PC-3 (cell line): ENCODE results near the gene HTRA2. TPM values are rescaled to one million over a fixed set of nuclear protein-coding genes. Genes with fewer than 3 reads are reported as not detected.

Source experiments
- ATAC-seq: fragments of 200-7000 bp; cut with Tn5 transposase; 2 replicates; pipeline ENCODE4 v1.9.1; 2020; ENCODE audit warnings: mild to moderate bottlenecking, moderate library complexity
- BruUV-seq: library from RNA; stranded (reverse); fragments of 400-500 nt; replicated peaks from 2 replicates; lab custom pipeline; 2021; lab: Mats Ljungman, UMichigan
- CTCF ChIA-PET: fragments of 300-600 bp; sonication (Branson Sonifier 250); formaldehyde crosslinking; loops from one replicate; lab custom pipeline; 2022; ENCODE audit warnings: antibody characterized with exemption; lab: Charles Lee
- POLR2A ChIA-PET: fragments of 300-600 bp; sonication (Branson Sonifier 250); formaldehyde crosslinking; loops from one replicate; lab custom pipeline; 2022; ENCODE audit warnings: antibody characterized with exemption; ENCODE audit not compliant: unreplicated experiment; lab: Charles Lee
- DNase-seq: peaks from one replicate; pipeline ENCODE4 v3.0.0-alpha.2; 2015
- H2AFZ ChIP-seq: fragments of 300-600 bp; sonication (generic); 2 replicates; pipeline ENCODE4 v1.6.0; 2016; ENCODE audit warnings: antibody characterized with exemption, low read length
- H3F3A ChIP-seq: fragments of 300-600 bp; sonication (generic); one replicate; pipeline ENCODE4 v1.6.0; 2017; ENCODE audit warnings: antibody characterized with exemption, low read length, control low read depth, mild to moderate bottlenecking; ENCODE audit not compliant: unreplicated experiment
- H3K27ac ChIP-seq: fragments of 300-600 bp; sonication (generic); 2 replicates; pipeline ENCODE4 v1.5.1; 2016; ENCODE audit warnings: mild to moderate bottlenecking, low read length
- H3K27me3 ChIP-seq: fragments of 300-600 bp; sonication (generic); 2 replicates; pipeline ENCODE4 v1.6.1; 2016; ENCODE audit warnings: low read length, mixed read lengths
- H3K36me3 ChIP-seq: fragments of 300-600 bp; sonication (generic); 2 replicates; pipeline ENCODE4 v1.6.1; 2016; ENCODE audit warnings: low read depth, mixed run types, low read length, mixed read lengths
- H3K4me1 ChIP-seq: fragments of 300-600 bp; sonication (generic); 2 replicates; pipeline ENCODE4 v1.5.1; 2016; ENCODE audit warnings: low read length; ENCODE audit not compliant: insufficient read depth
- H3K4me2 ChIP-seq: fragments of 300-600 bp; sonication (generic); 2 replicates; pipeline ENCODE4 v1.6.0; 2016; ENCODE audit warnings: low read length
- H3K4me3 ChIP-seq: fragments of 300-600 bp; sonication (generic); 2 replicates; pipeline ENCODE4 v1.5.1; 2016; ENCODE audit warnings: mild to moderate bottlenecking, low read length, mixed read lengths
- H3K79me2 ChIP-seq: fragments of 300-600 bp; sonication (generic); 2 replicates; pipeline ENCODE4 v1.6.1; 2017; ENCODE audit warnings: low read length, mixed read lengths
- H3K9ac ChIP-seq: fragments of 300-600 bp; sonication (generic); 2 replicates; pipeline ENCODE4 v1.6.0; 2016; ENCODE audit warnings: mild to moderate bottlenecking, low read length
- H3K9me2 ChIP-seq: fragments of 300-600 bp; sonication (generic); replicated peaks from 2 replicates; pipeline ENCODE4 v1.6.1; 2016; ENCODE audit warnings: mixed run types, low read length, mixed read lengths
- H3K9me3 ChIP-seq: fragments of 300-600 bp; sonication (generic); 2 replicates; pipeline ENCODE4 v1.6.1; 2016; ENCODE audit warnings: low read length, mixed read lengths
- H4K20me1 ChIP-seq: fragments of 300-600 bp; sonication (generic); 2 replicates; pipeline ENCODE4 v1.6.1; 2016; ENCODE audit warnings: low read length, mixed read lengths
- EZH2 ChIP-seq: fragments of 300-600 bp; sonication (generic); IDR thresholded peaks from one replicate; pipeline ENCODE4 v1.6.1; 2017; ENCODE audit warnings: antibody characterized with exemption, mild to moderate bottlenecking, low read length; ENCODE audit not compliant: unreplicated experiment
- EZH2phosphoT487 ChIP-seq: fragments of 300-600 bp; sonication (generic); IDR thresholded peaks from 2 replicates; pipeline ENCODE4 v1.6.1; 2018; ENCODE audit warnings: mild to moderate bottlenecking, antibody characterized with exemption, low read length, borderline replicate concordance
- intact Hi-C: fragments of 100-400 bp; cut with micrococcal nuclease; formaldehyde crosslinking; loops from 2 replicates; pipeline ENCODE4 v1.9.0; 2023
- total RNA-seq: library from RNA; depleted of rRNA; stranded (reverse); fragments of >200 nt; gene quantifications from 2 replicates; pipeline ENCODE4 v1.2.3, GENCODE V29; 2014
- TF ChIP-seq, protein P1 (sequence below): fragments of 300-600 bp; sonication (generic); conservative IDR thresholded peaks from 2 replicates; pipeline ENCODE4 v1.5.1; 2017; ENCODE audit warnings: antibody characterized with exemption, low read depth, mild to moderate bottlenecking, low read length

The HTRA2 gene
- total RNA-seq, 1 experiment from 2014 or later, result 71.8 TPM

DNA sequence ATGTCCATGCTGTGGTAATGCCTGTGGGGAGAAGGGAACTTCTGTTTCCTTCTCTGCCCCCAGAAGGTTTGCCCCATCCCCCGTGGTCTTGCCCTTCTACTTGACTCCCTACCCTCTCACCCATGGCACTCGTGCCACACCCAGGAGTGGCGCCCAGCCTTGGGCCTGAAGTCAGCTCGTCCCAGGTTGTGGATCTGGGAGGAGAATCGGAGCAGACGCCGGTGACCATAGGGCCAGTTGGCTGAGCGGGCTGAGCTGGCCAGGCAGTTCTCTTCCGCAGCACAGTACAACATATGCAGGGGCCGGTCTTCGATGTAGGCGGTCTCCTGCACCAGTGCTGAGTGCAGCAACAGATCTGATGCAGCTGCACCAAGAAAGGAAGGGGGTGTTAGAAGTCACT, 4.7 kb downstream of the HTRA2 start:
- ChIA-PET POLR2A (no interaction called here), CTCF (no interaction called here)
- Histone ChIP-seq H3K79me2 (peaks cover 20% of the 10 kb centered on the region), H4K20me1 (no peaks in the 10 kb centered on the region), H3K27me3 (no peaks in the 10 kb centered on the region), H3K9me2 (no peaks in the 10 kb centered on the region), H3K27ac (no peak overlapping the region), H3K9ac (no peak overlapping the region), H3F3A (no peaks in the 10 kb centered on the region), H3K36me3 (peaks cover 7% of the 10 kb centered on the region; the same call in 1 of the 2 replicates), H3K4me3 (no peak overlapping the region), H3K9me3 (no peaks in the 10 kb centered on the region), H3K4me1 (peaks cover 8% of the 10 kb centered on the region; the same call in 1 of the 2 replicates), H3K4me2 (no peak overlapping the region), H2AFZ (no peak overlapping the region)
- BruUV-seq, result no TSS peak
- no peak for DNase-seq
- TF ChIP-seq, protein P1, sequence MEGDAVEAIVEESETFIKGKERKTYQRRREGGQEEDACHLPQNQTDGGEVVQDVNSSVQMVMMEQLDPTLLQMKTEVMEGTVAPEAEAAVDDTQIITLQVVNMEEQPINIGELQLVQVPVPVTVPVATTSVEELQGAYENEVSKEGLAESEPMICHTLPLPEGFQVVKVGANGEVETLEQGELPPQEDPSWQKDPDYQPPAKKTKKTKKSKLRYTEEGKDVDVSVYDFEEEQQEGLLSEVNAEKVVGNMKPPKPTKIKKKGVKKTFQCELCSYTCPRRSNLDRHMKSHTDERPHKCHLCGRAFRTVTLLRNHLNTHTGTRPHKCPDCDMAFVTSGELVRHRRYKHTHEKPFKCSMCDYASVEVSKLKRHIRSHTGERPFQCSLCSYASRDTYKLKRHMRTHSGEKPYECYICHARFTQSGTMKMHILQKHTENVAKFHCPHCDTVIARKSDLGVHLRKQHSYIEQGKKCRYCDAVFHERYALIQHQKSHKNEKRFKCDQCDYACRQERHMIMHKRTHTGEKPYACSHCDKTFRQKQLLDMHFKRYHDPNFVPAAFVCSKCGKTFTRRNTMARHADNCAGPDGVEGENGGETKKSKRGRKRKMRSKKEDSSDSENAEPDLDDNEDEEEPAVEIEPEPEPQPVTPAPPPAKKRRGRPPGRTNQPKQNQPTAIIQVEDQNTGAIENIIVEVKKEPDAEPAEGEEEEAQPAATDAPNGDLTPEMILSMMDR, result no peak
- TF ChIP-seq EZH2phosphoT487, result no peak
- TF ChIP-seq EZH2, result no peak
- intact Hi-C loops, result loop anchor here (5.0 kb wide), 1 partner anchor 53 kb away; no protein-coding TSS in a partner anchor
- no peak for ATAC-seq

DNA sequence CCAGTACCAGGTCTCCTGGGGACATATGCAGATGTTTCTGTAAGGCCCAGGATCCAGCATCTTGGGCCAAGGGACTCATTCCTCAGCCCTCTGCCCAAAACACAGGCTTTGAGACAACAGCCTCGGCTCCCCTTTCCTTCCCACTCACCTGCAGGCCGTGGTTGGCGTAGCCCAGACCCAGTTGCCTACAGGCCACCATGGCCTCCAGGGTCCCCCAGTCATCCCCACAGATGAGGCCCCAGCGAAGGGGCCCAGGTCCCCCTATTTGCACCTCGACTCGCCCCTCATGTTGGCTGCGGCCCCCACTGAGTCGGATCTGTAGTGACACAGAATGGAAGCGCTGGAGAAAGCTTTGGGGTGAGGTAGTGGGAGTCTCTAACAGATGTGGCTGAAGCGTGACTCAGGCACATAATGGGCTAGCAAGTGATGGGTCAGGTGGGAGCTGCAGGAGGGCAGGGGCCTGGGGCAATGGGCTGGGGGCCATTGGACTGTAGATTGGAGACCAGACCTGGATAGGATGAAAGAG, 5.8 kb downstream of the HTRA2 start:
- intact Hi-C loops, result no loop called here
- ChIA-PET POLR2A (no interaction called here), CTCF (no interaction called here)
- no peak overlapping the region for H3K9ac ChIP-seq
- H3K9me2 ChIP-seq, result no peaks in the 10 kb centered on the region
- ATAC-seq, result no peak
- no peak overlapping the region for H3K4me3 ChIP-seq
- BruUV-seq, result no TSS peak
- no peaks in the 10 kb centered on the region for H3K27me3 ChIP-seq
- H3K27ac ChIP-seq, result no peak overlapping the region
- peaks cover 8% of the 10 kb centered on the region; the same call in 1 of the 2 replicates for H3K4me1 ChIP-seq
- no peaks in the 10 kb centered on the region for H4K20me1 ChIP-seq
- H2AFZ ChIP-seq, result no peak overlapping the region
- TF ChIP-seq EZH2phosphoT487 (no peak), EZH2 (no peak)
- TF ChIP-seq, protein P1, result no peak
- H3K4me2 ChIP-seq, result no peak overlapping the region
- peaks cover 7% of the 10 kb centered on the region; the same call in 1 of the 2 replicates for H3K36me3 ChIP-seq
- no peaks in the 10 kb centered on the region for H3F3A ChIP-seq
- DNase-seq, result no peak
- H3K9me3 ChIP-seq, result no peaks in the 10 kb centered on the region
- H3K79me2 ChIP-seq, result peaks cover 12% of the 10 kb centered on the region

DNA sequence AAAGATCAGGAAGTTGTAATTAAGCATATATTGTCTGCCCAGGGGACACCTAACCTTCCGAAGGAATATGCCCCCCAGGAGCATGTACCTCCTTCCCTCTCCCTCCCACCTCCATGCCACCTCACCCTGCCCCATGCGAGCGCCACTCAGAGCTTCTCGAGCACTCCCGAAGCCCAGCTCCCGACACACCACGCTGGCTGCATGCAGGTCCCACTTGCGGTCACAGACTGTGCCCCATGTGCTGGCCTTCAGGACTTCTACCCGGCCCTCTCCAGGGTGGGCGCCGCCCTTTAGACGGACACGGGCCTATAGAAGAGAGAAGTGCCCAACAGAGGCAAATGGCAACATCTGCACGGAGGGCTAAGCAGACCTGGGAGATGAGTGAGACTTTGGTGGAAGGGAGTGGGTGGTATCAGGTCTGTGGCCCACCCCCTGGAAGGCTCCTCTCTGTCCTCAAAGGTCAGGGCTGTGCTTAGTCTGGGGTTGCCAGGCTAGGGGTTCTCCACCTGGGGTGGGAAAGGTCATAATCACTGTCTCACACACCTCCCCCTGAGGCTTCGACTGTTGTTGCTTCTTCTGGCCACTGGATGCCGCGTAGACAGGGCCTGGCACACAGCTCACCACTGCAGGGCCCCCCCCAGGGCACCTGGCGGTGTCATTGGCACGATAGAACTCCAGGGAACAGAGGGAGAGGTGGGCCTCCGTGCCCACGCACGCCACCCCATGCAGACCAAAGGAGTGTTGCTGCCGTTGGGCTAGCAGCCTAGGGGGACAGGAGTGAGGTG, 6.6 kb downstream of the HTRA2 start:
- no peaks in the 10 kb centered on the region for H3K9me3 ChIP-seq
- H3K9me2 ChIP-seq, result no peaks in the 10 kb centered on the region
- TF ChIP-seq EZH2phosphoT487, result no peak
- no peak for TF ChIP-seq EZH2
- TF ChIP-seq, protein P1, result no peak
- no peaks in the 10 kb centered on the region for H3K27me3 ChIP-seq
- ChIA-PET POLR2A (no interaction called here), CTCF (no interaction called here)
- no peak overlapping the region for H3K4me2 ChIP-seq
- H3F3A ChIP-seq, result no peaks in the 10 kb centered on the region
- no peaks in the 10 kb centered on the region for H4K20me1 ChIP-seq
- peaks cover 7% of the 10 kb centered on the region; the same call in 1 of the 2 replicates for H3K36me3 ChIP-seq
- no peak overlapping the region for H3K4me3 ChIP-seq
- no peak overlapping the region for H2AFZ ChIP-seq
- ATAC-seq (no peak), DNase-seq (no peak)
- H3K4me1 ChIP-seq, result 0 out of 2 replicates have a peak, but pooled peaks cover 2% of the 10 kb centered on the region
- no TSS peak for BruUV-seq
- H3K27ac ChIP-seq, result no peak overlapping the region
- intact Hi-C loops, result no loop called here
- no peak overlapping the region for H3K9ac ChIP-seq
- peaks cover 4% of the 10 kb centered on the region for H3K79me2 ChIP-seq
